Suppressor macrophage (primary cell): Measurements from ENCODE around the gene SLC22A31.

Experiments used
- DNase-seq, 4 experiments: peaks; one replicate each; pipeline ENCODE4 v3.0.0-alpha.2; 2020 to 2022

Gene SLC22A31

GRCh38 chr16:89149386-89149785, 51.0 kb downstream of the SLC22A31 start:
- no peak for DNase-seq

- no peak for DNase-seq
These were observed 53.1 kb downstream of the SLC22A31 start for GRCh38 chr16:89147085-89147817.

- DNase-seq: no peak
These were observed 53.9 kb downstream of the SLC22A31 start for GRCh38 chr16:89146211-89147005.
